HepG2 (cell line): ENCODE data around the gene TSGA10IP. TPM values are rescaled to one million over a fixed set of nuclear protein-coding genes. Genes with fewer than 3 reads are reported as not detected.

Experiments used
- CEBPG ChIP-seq: IDR thresholded peaks from 2 replicates; pipeline ENCODE4 v1.6.1; 2016
- FOXP1 ChIP-seq, 2 experiments: fragments of 450-650 bp in 1 of 2; IDR thresholded peaks; 2 replicates each; pipeline ENCODE4 v1.6.1; 2017 to 2018; ENCODE audit warnings: antibody characterized with exemption in 1 of 2
- GATA4 ChIP-seq: sonication (generic); IDR thresholded peaks from 2 replicates; pipeline ENCODE4 v1.6.1; 2016; ENCODE audit warnings: antibody characterized with exemption, low read depth, borderline replicate concordance
- IKZF4 ChIP-seq: sonication (generic); formaldehyde crosslinking; IDR thresholded peaks from 2 replicates; pipeline ENCODE4 v1.5.1; 2020; ENCODE audit warnings: borderline replicate concordance, mild to moderate bottlenecking, low read depth, missing genetic modification reagents; ENCODE audit errors: not compliant biosample characterization
- KDM2A ChIP-seq: sonication (generic); formaldehyde crosslinking; IDR thresholded peaks from 2 replicates; pipeline ENCODE4 v1.4.0; 2020; ENCODE audit warnings: low read depth, missing genetic modification reagents, borderline replicate concordance
- NONO ChIP-seq, 2 experiments: fragments of 450-650 bp in 1 of 2; sonication (generic) in 1 of 2; formaldehyde crosslinking in 1 of 2; IDR thresholded peaks in 1 of 2; conservative IDR thresholded peaks in 1 of 2; 2 replicates each; pipeline versions ENCODE4 v1.6.1 to v1.8.0; 2017 to 2022; ENCODE audit warnings: mild to moderate bottlenecking in 1 of 2, missing genetic modification reagents in 1 of 2, moderate library complexity in 1 of 2
- ONECUT2 ChIP-seq: sonication (generic); formaldehyde crosslinking; IDR thresholded peaks from 2 replicates; pipeline ENCODE4 v1.4.0; 2020; ENCODE audit warnings: missing genetic modification reagents
- PHF5A ChIP-seq: IDR thresholded peaks from one replicate; pipeline ENCODE4 v1.6.1; 2018; ENCODE audit warnings: low read depth, missing genetic modification reagents; ENCODE audit not compliant: unreplicated experiment
- SOX5 ChIP-seq: IDR thresholded peaks from 2 replicates; pipeline ENCODE4 v1.6.1; 2016; ENCODE audit warnings: borderline replicate concordance
- TBX3 ChIP-seq: fragments of 450-650 bp; IDR thresholded peaks from 2 replicates; pipeline ENCODE4 v1.6.1; 2017; ENCODE audit warnings: antibody characterized with exemption, mild to moderate bottlenecking, inconsistent platforms, borderline replicate concordance
- TERF1 ChIP-seq: sonication (generic); formaldehyde crosslinking; IDR thresholded peaks from 2 replicates; pipeline ENCODE4 v1.8.0; 2022; ENCODE audit warnings: mild to moderate bottlenecking, missing genetic modification reagents, moderate library complexity
- THAP7 ChIP-seq: sonication (generic); formaldehyde crosslinking; IDR thresholded peaks from 2 replicates; pipeline ENCODE4 v1.8.1; 2023; ENCODE audit warnings: mild to moderate bottlenecking, missing genetic modification reagents
- ZBTB42 ChIP-seq: sonication (generic); formaldehyde crosslinking; IDR thresholded peaks from 2 replicates; pipeline ENCODE4 v1.5.0; 2020; ENCODE audit warnings: mild to moderate bottlenecking, missing genetic modification reagents
- ZFAT ChIP-seq: sonication (generic); formaldehyde crosslinking; conservative IDR thresholded peaks from 2 replicates; pipeline ENCODE4 v1.8.1; 2023; ENCODE audit warnings: missing genetic modification reagents, inconsistent platforms
- ZFP37 ChIP-seq: sonication (generic); formaldehyde crosslinking; IDR thresholded peaks from 2 replicates; pipeline ENCODE4 v1.4.0; 2020; ENCODE audit warnings: missing genetic modification reagents, borderline replicate concordance
- ZFX ChIP-seq: sonication (generic); formaldehyde crosslinking; IDR thresholded peaks from 2 replicates; pipeline ENCODE4 v1.4.0; 2020; ENCODE audit warnings: mild to moderate bottlenecking, low read depth, missing genetic modification reagents, moderate library complexity
- ZNF235 ChIP-seq: sonication (generic); formaldehyde crosslinking; IDR thresholded peaks from 2 replicates; pipeline ENCODE4 v1.8.1; 2023; ENCODE audit warnings: mild to moderate bottlenecking, missing genetic modification reagents, borderline replicate concordance
- ZNF253 ChIP-seq: sonication (generic); formaldehyde crosslinking; IDR thresholded peaks from 2 replicates; pipeline ENCODE4 v1.8.0; 2022; ENCODE audit warnings: mild to moderate bottlenecking, missing genetic modification reagents, borderline replicate concordance
- ZNF329 ChIP-seq: sonication (generic); formaldehyde crosslinking; IDR thresholded peaks from 2 replicates; pipeline ENCODE4 v1.9.0; 2021; ENCODE audit warnings: low read depth, mild to moderate bottlenecking, missing genetic modification reagents
- ZNF331 ChIP-seq: sonication (generic); formaldehyde crosslinking; IDR thresholded peaks from 2 replicates; pipeline ENCODE4 v1.4.0; 2020; ENCODE audit warnings: missing genetic modification reagents
- ZNF547 ChIP-seq: sonication (generic); formaldehyde crosslinking; IDR thresholded peaks from 2 replicates; pipeline ENCODE4 v1.5.1; 2020; ENCODE audit warnings: mild to moderate bottlenecking, missing genetic modification reagents
- polyA plus RNA-seq, 8 experiments: library from polyadenylated mRNA; depleted of rRNA in 3 of 8; stranded (reverse) in 7 of 8; unstranded in 1 of 8; fragments of >200 nt; fragmentation: Illumina TruSeq in 4 of 8; extraction: Trizol in 4 of 8; gene quantifications; 2 replicates each; pipeline versions ENCODE4 v1.2.1 to v1.2.3, GENCODE V29; 2011 to 2016; ENCODE audit warnings: low read depth in 4 of 8, missing spikeins in 1 of 8, mixed read lengths in 1 of 8; ENCODE audit not compliant: insufficient read depth in 1 of 8
- total RNA-seq, 5 experiments: library from RNA; depleted of rRNA; stranded (reverse); fragments of >200 nt; fragmentation: Illumina TruSeq; extraction: Trizol; gene quantifications; 2 replicates each; pipeline ENCODE4 v1.2.3, GENCODE V29; 2016; ENCODE audit warnings: low read depth in 1 of 5
- TF ChIP-seq, protein P1 (sequence below): sonication (generic); formaldehyde crosslinking; IDR thresholded peaks from 2 replicates; pipeline ENCODE4 v1.4.0; 2020; ENCODE audit warnings: mild to moderate bottlenecking, missing genetic modification reagents
- TF ChIP-seq, protein P2 (sequence below): sonication (generic); formaldehyde crosslinking; IDR thresholded peaks from 2 replicates; pipeline ENCODE4 v1.4.0; 2020; ENCODE audit warnings: low read depth, missing genetic modification reagents

The TSGA10IP gene
- total and polyA plus RNA-seq, 2 of the 13 experiments (the other 11 are each of a cell fraction or from before 2014, with no cell fraction given), result not detected

DNA sequence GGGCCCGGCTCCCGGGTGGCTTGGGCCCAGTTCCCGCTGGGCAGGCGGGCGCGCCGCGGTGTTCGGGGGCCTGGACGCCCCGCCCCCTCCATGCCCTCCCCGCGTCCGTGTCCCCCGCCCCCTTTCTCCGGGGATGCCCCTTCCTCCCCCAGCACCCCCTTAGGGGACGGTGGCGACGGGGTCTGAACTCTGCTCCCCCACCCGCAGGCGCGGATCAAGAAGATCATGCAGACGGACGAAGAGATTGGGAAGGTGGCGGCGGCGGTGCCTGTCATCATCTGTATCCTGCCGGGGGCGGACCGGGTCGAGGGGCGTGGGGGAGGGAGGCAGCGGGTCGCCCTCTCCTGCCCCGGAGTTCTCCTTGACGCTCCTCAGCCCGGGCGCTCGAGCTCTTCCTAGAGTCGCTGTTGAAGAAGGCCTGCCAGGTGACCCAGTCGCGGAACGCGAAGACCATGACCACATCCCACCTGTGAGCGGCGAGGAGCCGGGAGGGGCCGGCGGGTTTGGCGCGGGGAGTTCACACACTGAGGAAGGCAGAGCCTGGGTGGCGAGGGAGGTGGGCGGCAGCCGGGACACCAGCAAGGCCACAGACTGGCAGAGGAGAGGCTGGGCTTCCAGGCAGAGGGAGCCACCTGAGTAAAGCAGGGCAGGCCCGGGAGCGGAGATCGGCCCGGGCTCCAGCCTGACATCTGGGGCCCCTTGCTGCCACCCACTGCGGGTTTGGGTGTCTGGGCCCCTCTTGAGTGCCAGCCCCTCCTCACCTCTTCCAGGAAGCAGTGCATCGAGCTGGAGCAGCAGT, 25.5 kb upstream of the TSGA10IP start (continued):
- TF ChIP-seq THAP7 (CRISPR knock-in tag) (no peak), SOX5 (CRISPR knock-in tag) (no peak), ZNF331 (no peak), ZFX (CRISPR knock-in tag) (peak; percentile 18; the same call in 1 of the 2 replicates), ZNF329 (CRISPR knock-in tag) (no peak), NONO (IDR thresholded peaks at IDR 0.05) (no peak), NONO (CRISPR knock-in tag; conservative IDR thresholded peaks at IDR 0.05) (no peak), ZFP37 (CRISPR knock-in tag) (no peak), ZBTB42 (CRISPR knock-in tag) (no peak), CEBPG (CRISPR knock-in tag) (no peak), FOXP1 (IDR thresholded peaks at IDR 0.05) (no peak), FOXP1 (CRISPR knock-in tag; IDR thresholded peaks at IDR 0.05) (no peak), IKZF4 (CRISPR knock-in tag) (no peak), ZNF547 (CRISPR knock-in tag) (no peak; the same call in none of the 2 replicates), ZNF253 (CRISPR knock-in tag) (no peak), TERF1 (CRISPR knock-in tag) (no peak), GATA4 (no peak), TBX3 (no peak), PHF5A (no peak), ONECUT2 (no peak), ZFAT (CRISPR knock-in tag) (no peak), KDM2A (CRISPR knock-in tag) (peak; percentile 35; the same call in 1 of the 2 replicates), ZNF235 (0 out of 2 replicates have a peak, but pooled peaks have one; percentile 8)
- TF ChIP-seq, protein P1, sequence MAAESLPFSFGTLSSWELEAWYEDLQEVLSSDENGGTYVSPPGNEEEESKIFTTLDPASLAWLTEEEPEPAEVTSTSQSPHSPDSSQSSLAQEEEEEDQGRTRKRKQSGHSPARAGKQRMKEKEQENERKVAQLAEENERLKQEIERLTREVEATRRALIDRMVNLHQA, result no peak
- TF ChIP-seq, protein P2, sequence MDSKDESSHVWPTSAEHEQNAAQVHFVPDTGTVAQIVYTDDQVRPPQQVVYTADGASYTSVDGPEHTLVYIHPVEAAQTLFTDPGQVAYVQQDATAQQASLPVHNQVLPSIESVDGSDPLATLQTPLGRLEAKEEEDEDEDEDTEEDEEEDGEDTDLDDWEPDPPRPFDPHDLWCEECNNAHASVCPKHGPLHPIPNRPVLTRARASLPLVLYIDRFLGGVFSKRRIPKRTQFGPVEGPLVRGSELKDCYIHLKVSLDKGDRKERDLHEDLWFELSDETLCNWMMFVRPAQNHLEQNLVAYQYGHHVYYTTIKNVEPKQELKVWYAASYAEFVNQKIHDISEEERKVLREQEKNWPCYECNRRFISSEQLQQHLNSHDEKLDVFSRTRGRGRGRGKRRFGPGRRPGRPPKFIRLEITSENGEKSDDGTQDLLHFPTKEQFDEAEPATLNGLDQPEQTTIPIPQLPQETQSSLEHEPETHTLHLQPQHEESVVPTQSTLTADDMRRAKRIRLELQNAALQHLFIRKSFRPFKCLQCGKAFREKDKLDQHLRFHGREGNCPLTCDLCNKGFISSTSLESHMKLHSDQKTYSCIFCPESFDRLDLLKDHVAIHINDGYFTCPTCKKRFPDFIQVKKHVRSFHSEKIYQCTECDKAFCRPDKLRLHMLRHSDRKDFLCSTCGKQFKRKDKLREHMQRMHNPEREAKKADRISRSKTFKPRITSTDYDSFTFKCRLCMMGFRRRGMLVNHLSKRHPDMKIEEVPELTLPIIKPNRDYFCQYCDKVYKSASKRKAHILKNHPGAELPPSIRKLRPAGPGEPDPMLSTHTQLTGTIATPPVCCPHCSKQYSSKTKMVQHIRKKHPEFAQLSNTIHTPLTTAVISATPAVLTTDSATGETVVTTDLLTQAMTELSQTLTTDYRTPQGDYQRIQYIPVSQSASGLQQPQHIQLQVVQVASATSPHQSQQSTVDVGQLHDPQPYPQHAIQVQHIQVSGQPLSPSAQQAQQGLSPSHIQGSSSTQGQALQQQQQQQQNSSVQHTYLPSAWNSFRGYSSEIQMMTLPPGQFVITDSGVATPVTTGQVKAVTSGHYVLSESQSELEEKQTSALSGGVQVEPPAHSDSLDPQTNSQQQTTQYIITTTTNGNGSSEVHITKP, result no peak
